Activated CD4-positive, alpha-beta T cell treated with anti-CD3 and anti-CD28 coated beads, Interleukin-2, amount 10 ng/mL, durations not matched to agents 24 days and 14 days (primary cell): Measurements from ENCODE around the gene ZNF276. TPM values are rescaled to one million over a fixed set of nuclear protein-coding genes. Genes with fewer than 3 reads are reported as not detected.
A peak's percentile ranks its signal among the peaks of the same experiment; 100 is the strongest.
"Not testable (repeated sequence)": the region's sequence is repeated elsewhere in the genome, so short reads cannot be mapped to it uniquely, and the experiment has no call there.

Experiments
- DNase-seq: peaks from one replicate; pipeline ENCODE4 v3.0.0; 2022
- H3K27ac Mint-ChIP-seq: one replicate; pipeline ENCODE4 v1.8.0; 2022; ENCODE audit warnings: mild to moderate bottlenecking, mixed read lengths
- H3K27me3 Mint-ChIP-seq: one replicate; pipeline ENCODE4 v1.8.0; 2022; ENCODE audit warnings: mixed read lengths
- H3K36me3 Mint-ChIP-seq: one replicate; pipeline ENCODE4 v1.8.0; 2022; ENCODE audit warnings: low read depth, mild to moderate bottlenecking, mixed read lengths
- H3K4me1 Mint-ChIP-seq: one replicate; pipeline ENCODE4 v1.8.0; 2021; ENCODE audit warnings: mixed read lengths
- H3K4me3 Mint-ChIP-seq: one replicate; pipeline ENCODE4 v1.8.0; 2022; ENCODE audit warnings: mild to moderate bottlenecking, moderate library complexity, mixed read lengths
- H3K9me3 Mint-ChIP-seq: one replicate; pipeline ENCODE4 v1.8.0; 2021; ENCODE audit warnings: mixed read lengths
- intact Hi-C: fragments of 100-400 bp; cut with micrococcal nuclease; formaldehyde crosslinking; loops from one replicate; pipeline ENCODE4 v1.15.1; 2023
- total RNA-seq: library from RNA; stranded (reverse); gene quantifications from 2 replicates; pipeline ENCODE4 v1.2.3, GENCODE V29; 2022

Gene ZNF276
- total RNA-seq, 1 donor from 2014 or later: 32.9 TPM

GRCh38 chr16:89782489-89782888 lies 61.2 kb downstream of the ZNF276 start:
- DNase-seq: no peak
- no peaks in the 10 kb centered on the region for H3K27me3 Mint-ChIP-seq
- H3K9me3 Mint-ChIP-seq: no peaks in the 10 kb centered on the region
- intact Hi-C loops: no loop called here
- H3K4me3 Mint-ChIP-seq: no peak overlapping the region
- H3K36me3 Mint-ChIP-seq: peaks cover 53% of the 10 kb centered on the region
- no peak overlapping the region for H3K27ac Mint-ChIP-seq
- H3K4me1 Mint-ChIP-seq: peaks cover 20% of the 10 kb centered on the region

DNA sequence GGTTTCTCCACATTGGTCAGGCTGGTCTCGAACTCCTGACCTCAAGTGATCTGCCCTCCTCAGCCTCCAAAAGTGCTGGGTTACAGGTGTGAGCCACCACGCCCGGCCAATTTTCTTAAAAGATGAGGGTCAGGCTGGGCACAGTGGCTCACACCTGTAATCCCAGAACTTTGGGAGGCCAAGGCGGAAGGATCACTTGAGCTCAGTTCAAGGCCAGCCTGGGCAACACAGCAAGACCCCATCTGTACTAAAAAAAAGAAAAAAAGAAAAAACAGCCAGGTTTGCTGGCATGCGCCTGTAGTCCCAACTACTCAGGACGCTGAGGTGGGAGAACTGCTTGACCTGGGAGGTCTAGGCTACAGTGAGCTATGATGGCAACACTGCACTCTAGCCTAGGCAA lies 62.6 kb downstream of the ZNF276 start:
- H3K9me3 Mint-ChIP-seq, H3K4me3 Mint-ChIP-seq, DNase-seq, intact Hi-C loops, H3K27ac Mint-ChIP-seq, H3K27me3 Mint-ChIP-seq: not testable (repeated sequence)
- peaks cover 53% of the 10 kb centered on the region for H3K36me3 Mint-ChIP-seq
- peaks cover 20% of the 10 kb centered on the region for H3K4me1 Mint-ChIP-seq

- no peak overlapping the region for H3K4me3 Mint-ChIP-seq
- H3K9me3 Mint-ChIP-seq: no peaks in the 10 kb centered on the region
- DNase-seq: no peak
- H3K36me3 Mint-ChIP-seq: peaks cover 53% of the 10 kb centered on the region
- peaks cover 20% of the 10 kb centered on the region for H3K4me1 Mint-ChIP-seq
- peak overlapping the region; percentile 45 for H3K27ac Mint-ChIP-seq
- intact Hi-C loops: no loop called here
- no peaks in the 10 kb centered on the region for H3K27me3 Mint-ChIP-seq
Observed at GRCh38 chr16:89784406-89784805, 63.1 kb downstream of the ZNF276 start.

DNA sequence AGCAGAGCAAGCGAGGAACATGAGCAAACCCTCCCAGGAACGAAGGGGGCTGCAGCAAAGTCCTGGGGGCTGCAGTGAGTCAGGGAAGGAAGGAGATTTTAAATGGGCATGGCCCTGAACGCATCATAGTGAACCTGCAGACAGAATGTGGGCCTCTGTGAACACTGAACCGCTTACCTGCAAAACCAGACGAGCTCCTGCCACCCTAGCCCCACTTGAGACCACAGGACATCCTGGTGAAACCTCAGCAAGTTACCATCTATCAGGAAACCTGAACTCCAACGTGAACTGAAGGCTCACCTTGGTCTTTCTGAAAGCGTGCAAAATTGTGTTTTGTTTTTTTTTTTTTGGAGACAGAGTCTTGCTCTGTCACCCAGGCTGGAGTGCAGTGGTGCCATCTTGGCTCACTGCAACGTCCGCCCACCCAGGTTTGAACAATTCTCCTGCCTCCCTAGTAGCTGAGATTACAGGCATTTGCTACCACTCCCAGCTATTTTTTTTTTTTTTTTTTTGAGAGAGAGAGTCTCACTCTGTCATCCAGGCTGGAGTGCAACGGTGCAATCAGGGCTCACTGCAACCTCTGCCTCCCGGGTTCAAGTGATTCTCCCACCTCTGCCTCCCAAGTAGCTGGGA lies 64.3 kb downstream of the ZNF276 start:
- Mint-ChIP-seq H3K27ac (no peak overlapping the region), H3K27me3 (no peaks in the 10 kb centered on the region), H3K36me3 (peaks cover 50% of the 10 kb centered on the region), H3K4me1 (peaks cover 20% of the 10 kb centered on the region), H3K4me3 (peak overlapping the region; percentile 17), H3K9me3 (no peaks in the 10 kb centered on the region)
- intact Hi-C loops: no loop called here
- DNase-seq: peak; percentile 71

- H3K27me3 Mint-ChIP-seq: no peaks in the 10 kb centered on the region
- no peaks in the 10 kb centered on the region for H3K9me3 Mint-ChIP-seq
- intact Hi-C loops: no loop called here
- peak overlapping the region; percentile 21 for H3K4me3 Mint-ChIP-seq
- H3K4me1 Mint-ChIP-seq: peaks cover 20% of the 10 kb centered on the region
- H3K27ac Mint-ChIP-seq: no peak overlapping the region
- peaks cover 53% of the 10 kb centered on the region for H3K36me3 Mint-ChIP-seq
- no peak for DNase-seq
Observed at GRCh38 chr16:89786474-89787364, 65.4 kb downstream of the ZNF276 start.

- Mint-ChIP-seq H3K36me3 (peaks cover 55% of the 10 kb centered on the region), H3K4me3 (no peak overlapping the region), H3K9me3 (no peaks in the 10 kb centered on the region), H3K27me3 (no peaks in the 10 kb centered on the region), H3K4me1 (peaks cover 20% of the 10 kb centered on the region), H3K27ac (no peak overlapping the region)
- DNase-seq: no peak
- intact Hi-C loops: no loop called here
Observed at GRCh38 chr16:89787365-89787805, 66.0 kb downstream of the ZNF276 start.

Other genes with a start within 250 kb of the ZNF276 start
- gene ANKRD11, start 231.0 kb upstream of the ZNF276 start, total RNA-seq: 152 TPM in 2 replicates
- gene SPG7, start 213.1 kb upstream of the ZNF276 start, total RNA-seq: 109 and 110 TPM in 2 replicates
- 2,234 and 2,296 TPM in 2 replicates for gene RPL13, start 160.9 kb upstream of the ZNF276 start, total RNA-seq
- gene CPNE7, start 145.8 kb upstream of the ZNF276 start, total RNA-seq: 46.6 and 56.0 TPM in 2 replicates
- gene DPEP1, start 107.9 kb upstream of the ZNF276 start, total RNA-seq: not detected in 2 replicates
- 83.7 and 84.3 TPM in 2 replicates for gene CHMP1A, start 63.8 kb upstream of the ZNF276 start, total RNA-seq
- gene SPATA33, start 63.7 kb upstream of the ZNF276 start, total RNA-seq: 14.6 and 17.2 TPM in 2 replicates
- 104 and 108 TPM in 2 replicates for gene CDK10, start 34.8 kb upstream of the ZNF276 start, total RNA-seq
- gene SPATA2L, start 19.8 kb upstream of the ZNF276 start, total RNA-seq: 12.8 and 13.2 TPM in 2 replicates
- gene VPS9D1, start 639 bp upstream of the ZNF276 start, total RNA-seq: 3.6 and 3.9 TPM in 2 replicates
- 226 and 237 TPM in 2 replicates for gene FANCA, start 95.1 kb downstream of the ZNF276 start, total RNA-seq
- gene SPIRE2, start 106.9 kb downstream of the ZNF276 start, total RNA-seq: 1.9 and 2.0 TPM in 2 replicates
- gene TCF25, start 152.1 kb downstream of the ZNF276 start, total RNA-seq: 192 and 194 TPM in 2 replicates
- 4.6 and 5.9 TPM in 2 replicates for gene MC1R, start 197.3 kb downstream of the ZNF276 start, total RNA-seq
- 2.2 and 2.6 TPM in 2 replicates for gene TUBB3, start 201.8 kb downstream of the ZNF276 start, total RNA-seq
- gene DEF8, start 227.2 kb downstream of the ZNF276 start, total RNA-seq: 39.0 and 42.2 TPM in 2 replicates